H9 (cell line): ENCODE data around the gene CCDC116. TPM values are rescaled to one million over a fixed set of nuclear protein-coding genes. Genes with fewer than 3 reads are reported as not detected.

Experiments used
- DNase-seq: peaks from one replicate; pipeline ENCODE4 v3.0.0-alpha.2; 2017
- H2AFZ ChIP-seq: one replicate; pipeline ENCODE4 v1.6.1; 2013; ENCODE audit warnings: mild to moderate bottlenecking, low read length, control low read depth, moderate library complexity
- H2AK5ac ChIP-seq: 2 replicates; pipeline ENCODE4 v1.6.1; 2013; ENCODE audit warnings: low read length, control low read depth, mixed read lengths; ENCODE audit not compliant: insufficient read length
- H2BK120ac ChIP-seq: one replicate; pipeline ENCODE4 v1.6.1; 2013; ENCODE audit warnings: low read depth, mild to moderate bottlenecking, low read length, control low read depth, inconsistent platforms; ENCODE audit not compliant: poor library complexity, severe bottlenecking
- H2BK12ac ChIP-seq: 2 replicates; pipeline ENCODE4 v1.6.1; 2013; ENCODE audit warnings: low read length, control low read depth, mixed read lengths, low read depth; ENCODE audit not compliant: insufficient read length
- H2BK15ac ChIP-seq: 2 replicates; pipeline ENCODE4 v1.6.1; 2013; ENCODE audit warnings: low read depth, low read length, control low read depth
- H2BK20ac ChIP-seq: one replicate; pipeline ENCODE4 v1.6.1; 2013; ENCODE audit warnings: low read depth, mild to moderate bottlenecking, low read length, control low read depth, inconsistent platforms; ENCODE audit not compliant: poor library complexity, severe bottlenecking
- H2BK5ac ChIP-seq: 2 replicates; pipeline ENCODE4 v1.6.1; 2013; ENCODE audit warnings: low read length, control low read depth, mixed read lengths; ENCODE audit not compliant: insufficient read length
- H3K14ac ChIP-seq: 2 replicates; pipeline ENCODE4 v1.6.1; 2013; ENCODE audit warnings: low read length, control low read depth; ENCODE audit not compliant: insufficient read depth
- H3K18ac ChIP-seq: 2 replicates; pipeline ENCODE4 v1.6.1; 2013; ENCODE audit warnings: low read depth, mild to moderate bottlenecking, mixed read lengths, low read length, control low read depth; ENCODE audit not compliant: insufficient read length
- H3K23ac ChIP-seq: 2 replicates; pipeline ENCODE4 v1.6.1; 2013; ENCODE audit warnings: low read length, control low read depth, mixed read lengths, low read depth; ENCODE audit not compliant: insufficient read length
- H3K23me2 ChIP-seq: 2 replicates; pipeline ENCODE4 v1.6.1; 2013; ENCODE audit warnings: low read depth, mild to moderate bottlenecking, mixed read lengths, low read length, control low read depth; ENCODE audit not compliant: insufficient read length, poor library complexity, severe bottlenecking
- H3K27ac ChIP-seq: 2 replicates; pipeline ENCODE4 v1.5.1; 2013; ENCODE audit warnings: low read length, control low read depth, mixed read lengths, low read depth; ENCODE audit not compliant: insufficient read length
- H3K27me3 ChIP-seq: 2 replicates; pipeline ENCODE4 v1.6.1; 2013; ENCODE audit warnings: low read length, control low read depth, inconsistent platforms; ENCODE audit not compliant: insufficient read depth
- H3K4ac ChIP-seq: 2 replicates; pipeline ENCODE4 v1.6.1; 2013; ENCODE audit warnings: low read depth, mild to moderate bottlenecking, control low read depth, inconsistent platforms, low read length, moderate library complexity
- H3K4me1 ChIP-seq: 2 replicates; pipeline ENCODE4 v1.6.1; 2013; ENCODE audit warnings: low read length, control low read depth, inconsistent platforms; ENCODE audit not compliant: insufficient read depth
- H3K4me2 ChIP-seq: 2 replicates; pipeline ENCODE4 v1.6.1; 2013; ENCODE audit warnings: low read length, control low read depth, mixed read lengths; ENCODE audit not compliant: insufficient read length, insufficient read depth
- H3K56ac ChIP-seq: 2 replicates; pipeline ENCODE4 v1.6.1; 2013; ENCODE audit warnings: low read depth, mild to moderate bottlenecking, mixed read lengths, low read length, control low read depth; ENCODE audit not compliant: insufficient read length
- H3K79me1 ChIP-seq: 2 replicates; pipeline ENCODE4 v1.6.1; 2013; ENCODE audit warnings: low read depth, mild to moderate bottlenecking, moderate library complexity, low read length, control low read depth, inconsistent platforms; ENCODE audit not compliant: insufficient read depth, poor library complexity, severe bottlenecking
- H3K79me2 ChIP-seq: 2 replicates; pipeline ENCODE4 v1.6.1; 2013; ENCODE audit warnings: low read length, control low read depth, inconsistent platforms; ENCODE audit not compliant: insufficient read depth
- H3K9ac ChIP-seq: 2 replicates; pipeline ENCODE4 v1.6.1; 2013; ENCODE audit warnings: low read length, control low read depth, mixed read lengths; ENCODE audit not compliant: insufficient read length; ENCODE audit errors: extremely low read depth
- H3K9me3 ChIP-seq: one replicate; pipeline ENCODE4 v1.6.1; 2013; ENCODE audit warnings: low read depth, low read length, inconsistent platforms; ENCODE audit not compliant: control insufficient read depth
- H3T11ph ChIP-seq: one replicate; pipeline ENCODE4 v1.6.1; 2013; ENCODE audit warnings: mild to moderate bottlenecking, low read length, control low read depth, inconsistent platforms
- H4K20me1 ChIP-seq: one replicate; pipeline ENCODE4 v1.6.1; 2013; ENCODE audit not compliant: control insufficient read depth, insufficient read length, insufficient read depth
- H4K5ac ChIP-seq: 2 replicates; pipeline ENCODE4 v1.6.1; 2013; ENCODE audit warnings: low read depth, mild to moderate bottlenecking, mixed read lengths, low read length, control low read depth; ENCODE audit not compliant: insufficient read length
- H4K8ac ChIP-seq: replicated peaks from 2 replicates; pipeline ENCODE4 v1.6.1; 2013; ENCODE audit warnings: low read length, control low read depth, mixed read lengths, low read depth; ENCODE audit not compliant: insufficient read length
- H4K91ac ChIP-seq: 2 replicates; pipeline ENCODE4 v1.6.1; 2013; ENCODE audit warnings: low read depth, mild to moderate bottlenecking, moderate library complexity, mixed read lengths, low read length, control low read depth; ENCODE audit not compliant: insufficient read length
- H3K27ac Mint-ChIP-seq, 3 experiments: 2 replicates in 2 of 3; 3 replicates in 1 of 3; pipeline ENCODE4 v1.8.0; 2020 to 2021; ENCODE audit warnings: mixed read lengths in 3 of 3, mild to moderate bottlenecking in 1 of 3, moderate library complexity in 1 of 3
- H3K27me3 Mint-ChIP-seq: 2 replicates; pipeline ENCODE4 v1.8.0; 2021; ENCODE audit warnings: low read depth, mild to moderate bottlenecking, moderate library complexity, mixed read lengths
- H3K36me3 Mint-ChIP-seq, 3 experiments: 2 replicates in 2 of 3; 3 replicates in 1 of 3; pipeline ENCODE4 v1.8.0; 2020 to 2021; ENCODE audit warnings: low read depth in 3 of 3, mixed read lengths in 3 of 3; ENCODE audit not compliant: insufficient read depth in 1 of 3
- H3K4me1 Mint-ChIP-seq, 2 experiments: 2 replicates each; pipeline ENCODE4 v1.8.0; 2020; ENCODE audit warnings: mixed read lengths in 2 of 2
- H3K4me3 Mint-ChIP-seq, 2 experiments: 2 replicates in 1 of 2; 3 replicates in 1 of 2; pipeline ENCODE4 v1.8.0; 2020 to 2021; ENCODE audit warnings: mild to moderate bottlenecking in 2 of 2, mixed read lengths in 2 of 2, moderate library complexity in 1 of 2
- H3K9me3 Mint-ChIP-seq, 2 experiments: 2 replicates in 1 of 2; 3 replicates in 1 of 2; pipeline ENCODE4 v1.8.0; 2020; ENCODE audit warnings: mild to moderate bottlenecking in 2 of 2, mixed read lengths in 2 of 2, moderate library complexity in 1 of 2
- CTCF ChIP-seq: fragments of 200-600 bp; sonication (generic); conservative IDR thresholded peaks from 3 replicates; pipeline ENCODE4 v1.8.0; 2021; ENCODE audit warnings: antibody characterized with exemption, mild to moderate bottlenecking
- whole genome bisulfite sequencing: extraction: QIAGEN DNeasy Blood & Tissue Kit; methylation state at CpG from one replicate; pipeline ENCODE4 v1.1.7; 2013; ENCODE audit warnings: missing lambda C conversion rate, low lambda C conversion rate, mixed read lengths; ENCODE audit not compliant: insufficient read length; ENCODE audit errors: extremely low coverage; 5-methylcytosine and 5-hydroxymethylcytosine counted together
- total RNA-seq: library from RNA; stranded (reverse); gene quantifications from 2 replicates; pipeline ENCODE4 v1.2.1, GENCODE V29; 2021

Gene CCDC116
- total RNA-seq, 1 experiment from 2014 or later, result 0.63 TPM

- H3T11ph ChIP-seq, result no peak overlapping the region
- H3K27ac ChIP-seq, result no peak overlapping the region
- no peak overlapping the region for H3K23ac ChIP-seq
- no peak overlapping the region for H4K8ac ChIP-seq
- peak overlapping the region in 2 of 3 experiments; percentile 29 to 55; a peak in 6 of 7 replicates for H3K27ac Mint-ChIP-seq
- H2AK5ac ChIP-seq, result no peak overlapping the region
- H2BK5ac ChIP-seq, result no peak overlapping the region
- H4K5ac ChIP-seq, result no peak overlapping the region
- no peak overlapping the region for H3K56ac ChIP-seq
- H3K18ac ChIP-seq, result no peak overlapping the region
- H3K4ac ChIP-seq, result no peak overlapping the region
- TF ChIP-seq CTCF, result no peak
- peaks cover 59% of the 10 kb centered on the region; the same call in 1 of the 2 replicates for H3K79me2 ChIP-seq
- no peak overlapping the region for H2AFZ ChIP-seq
- no peaks in the 10 kb centered on the region for H3K27me3 ChIP-seq
- peaks cover 5 to 22% (median 14%) of the 10 kb centered on the region in 3 experiments; a peak in 5 of 7 replicates for H3K36me3 Mint-ChIP-seq
- H3K14ac ChIP-seq, result no peak overlapping the region; the same call in 1 of the 2 replicates
- no peaks in the 10 kb centered on the region for H3K9me3 Mint-ChIP-seq
- H4K20me1 ChIP-seq, result no peaks in the 10 kb centered on the region
- no peak overlapping the region for H2BK120ac ChIP-seq
- no peak overlapping the region for H2BK15ac ChIP-seq
- no peak overlapping the region for H2BK20ac ChIP-seq
- peaks cover 11% of the 10 kb centered on the region for H3K79me1 ChIP-seq
- peaks cover 22 to 24% of the 10 kb centered on the region in 2 experiments for H3K4me1 Mint-ChIP-seq
- no peaks in the 10 kb centered on the region for H3K4me1 ChIP-seq
- WGBS, result no CpG with 5 or more reads among the region's 4 CpGs
- H3K4me2 ChIP-seq, result no peak overlapping the region
- no peaks in the 10 kb centered on the region for H3K9me3 ChIP-seq
- no peak overlapping the region for H4K91ac ChIP-seq
- no peak overlapping the region; a peak in 1 of 5 replicates for H3K4me3 Mint-ChIP-seq
- no peaks in the 10 kb centered on the region for H3K27me3 Mint-ChIP-seq
- no peak overlapping the region for H3K9ac ChIP-seq
- H2BK12ac ChIP-seq, result no peak overlapping the region
- DNase-seq, result no peak
- H3K23me2 ChIP-seq, result no peaks in the 10 kb centered on the region
Observed at GRCh38 chr22:21587803-21588611, 44.6 kb upstream of the CCDC116 start.
